Stimulated activated CD8-positive, alpha-beta memory T cell treated with anti-CD3 and anti-CD28 coated beads, Interleukin-12 subunit alpha, Interleukin-12 subunit beta, amount 100 ng/mL, for 24 hours (primary cell): ENCODE data around the gene RPL3.

Experiments used
- DNase-seq: peaks from one replicate; pipeline ENCODE4 v3.0.0-alpha.2; 2020; ENCODE audit errors: extremely low read depth

RPL3 gene

GRCh38 chr22:39317084-39317774, 2.2 kb downstream of the RPL3 start:
- DNase-seq, result no peak

GRCh38 chr22:39316440-39317083, 2.9 kb downstream of the RPL3 start:
- no peak for DNase-seq

- no peak for DNase-seq
Observed at GRCh38 chr22:39315389-39315788, 4.0 kb downstream of the RPL3 start.

GRCh38 chr22:39314251-39314971, 5.0 kb downstream of the RPL3 start:
- DNase-seq, result no peak

GRCh38 chr22:39313258-39314001, 6.0 kb downstream of the RPL3 start:
- no peak for DNase-seq

GRCh38 chr22:39312410-39312809, 7.0 kb downstream of the RPL3 start:
- DNase-seq, result no peak

GRCh38 chr22:39311592-39312400, 7.6 kb downstream of the RPL3 start:
- DNase-seq, result no peak

GRCh38 chr22:39309881-39310714, 9.3 kb downstream of the RPL3 start:
- no peak for DNase-seq

GRCh38 chr22:39309364-39309861, 10.0 kb downstream of the RPL3 start:
- no peak for DNase-seq

- no peak for DNase-seq
Observed at GRCh38 chr22:39308614-39309363, 10.6 kb downstream of the RPL3 start.

- no peak for DNase-seq
Observed at GRCh38 chr22:39306456-39307361, 12.7 kb downstream of the RPL3 start.

GRCh38 chr22:39303892-39304671, 15.3 kb downstream of the RPL3 start:
- DNase-seq, result no peak

- no peak for DNase-seq
Observed at GRCh38 chr22:39303358-39303757, 16.1 kb downstream of the RPL3 start.

- DNase-seq, result no peak
Observed at GRCh38 chr22:39302431-39302960, 16.9 kb downstream of the RPL3 start.

GRCh38 chr22:39301926-39302325, 17.5 kb downstream of the RPL3 start:
- DNase-seq, result no peak

GRCh38 chr22:39301108-39301507, 18.3 kb downstream of the RPL3 start:
- no peak for DNase-seq

- DNase-seq, result no peak
Observed at GRCh38 chr22:39300186-39300830, 19.1 kb downstream of the RPL3 start.
